Regular cardiac myocyte (primary cell): ENCODE measurements around the gene SLC1A6. TPM values are rescaled to one million over a fixed set of nuclear protein-coding genes. Genes with fewer than 3 reads are reported as not detected.

ENCODE experiments used
- total RNA-seq: library from RNA; depleted of rRNA; stranded (reverse); fragments of >200 nt; gene quantifications from 2 replicates; pipeline ENCODE4 v1.2.3, GENCODE V29; 2014

Gene SLC1A6
- not detected in 2 replicates for total RNA-seq

DNA sequence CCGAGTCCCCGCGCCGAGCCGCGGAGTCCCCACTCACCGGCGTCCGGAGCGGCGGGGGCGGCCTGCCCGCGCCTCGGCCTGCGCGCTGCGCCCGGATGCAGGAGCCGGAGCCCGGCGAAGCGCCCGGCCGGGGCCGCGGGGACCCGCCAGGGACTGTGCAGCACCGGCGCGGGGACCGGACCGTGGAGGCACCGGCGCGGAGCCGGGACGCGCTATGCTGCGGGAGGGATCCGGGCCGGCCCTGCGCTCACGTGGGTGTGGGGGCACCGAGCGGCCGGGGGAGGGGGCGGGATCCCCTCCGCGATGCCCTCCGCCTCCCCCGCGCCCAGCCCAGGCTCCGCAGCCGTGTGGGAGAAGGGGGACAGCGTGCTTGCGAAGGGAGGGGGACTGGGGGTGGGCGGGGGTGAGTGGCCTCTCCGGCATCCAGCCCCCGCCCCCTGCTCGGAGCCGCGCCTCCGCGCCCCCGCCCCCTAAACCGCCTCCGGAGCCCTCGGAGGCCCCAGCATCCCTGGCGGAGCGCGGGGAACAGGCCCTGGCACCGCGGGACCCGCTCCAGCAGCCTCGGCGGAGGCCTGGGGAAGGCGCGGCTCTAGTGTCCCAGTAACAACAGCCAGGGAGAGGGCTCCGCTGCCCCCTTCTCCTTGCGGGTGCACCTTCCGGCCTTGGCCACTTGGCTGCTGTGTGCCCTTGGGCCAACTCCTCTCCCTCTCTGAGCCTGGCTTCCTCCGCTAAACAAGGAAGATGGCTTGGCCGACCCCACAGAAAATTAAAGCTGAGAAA, at the start of gene SLC1A6:
Gene SLC1A6, minus strand, starts transcription at position 389 of the 780 bp plus-strand sequence. CDS start 6,954 bp downstream, outside the sequence.

DNA sequence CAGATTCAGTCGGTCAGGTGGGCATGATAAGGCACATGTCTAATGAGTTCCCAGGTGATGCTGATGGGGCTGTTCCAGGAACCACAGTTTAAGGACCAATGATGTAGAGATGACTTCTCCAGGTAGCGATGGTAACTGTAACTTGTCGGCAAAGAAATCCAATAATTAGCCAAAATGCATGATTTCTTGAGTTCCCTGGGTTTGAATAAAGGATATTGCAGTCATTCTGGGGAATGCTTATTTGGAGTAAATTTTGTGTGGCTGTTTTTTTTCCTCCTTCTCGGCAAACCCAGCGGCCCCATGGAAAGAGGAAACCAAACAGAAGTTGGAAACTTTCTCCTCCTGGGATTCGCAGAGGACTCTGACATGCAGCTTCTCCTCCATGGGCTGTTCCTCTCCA, 38.5 kb downstream of the SLC1A6 start, which contains the start of gene OR7C2:
Gene OR7C2, plus strand, starts transcription at position 301 of the 400 bp plus-strand sequence. Its CDS starts 0 bp downstream, at position 301.

Other genes starting within 250 kb of the SLC1A6 start
- gene ADGRE2, start 201.3 kb downstream of the SLC1A6 start, total RNA-seq: under 0.01 and 2.9 TPM in 2 replicates
- not detected in 2 replicates for gene OR7A5, start 144.7 kb downstream of the SLC1A6 start, total RNA-seq
- gene OR7C1, start 144.7 kb downstream of the SLC1A6 start, total RNA-seq: not detected in 2 replicates
- not detected in 2 replicates for gene OR7A10, start 130.9 kb downstream of the SLC1A6 start, total RNA-seq
- not detected in 2 replicates for gene OR7A17, start 93.7 kb downstream of the SLC1A6 start, total RNA-seq
- gene OR7C2, start 38.4 kb downstream of the SLC1A6 start, total RNA-seq: not detected in 2 replicates
- gene CASP14, start 69.6 kb upstream of the SLC1A6 start, total RNA-seq: not detected in 2 replicates
- gene OR1I1, start 102.3 kb upstream of the SLC1A6 start, total RNA-seq: not detected in 2 replicates
- 23.4 and 33.4 TPM in 2 replicates for gene SYDE1, start 127.5 kb upstream of the SLC1A6 start, total RNA-seq
- 151 and 182 TPM in 2 replicates for gene NOTCH3, start 221.1 kb upstream of the SLC1A6 start, total RNA-seq